A673 (cell line): ENCODE data around the gene TUBA4B. TPM values are rescaled to one million over a fixed set of nuclear protein-coding genes. Genes with fewer than 3 reads are reported as not detected.

Source experiments
- BruUV-seq: library from RNA; stranded (reverse); fragments of 400-500 nt; replicated peaks from 2 replicates; lab custom pipeline; 2021; lab: Mats Ljungman, UMichigan
- CTCF ChIA-PET: fragments of 300-600 bp; sonication (Branson Sonifier 250); formaldehyde crosslinking; loops from one replicate; lab custom pipeline; 2022; ENCODE audit warnings: antibody characterized with exemption; lab: Charles Lee
- POLR2A ChIA-PET: fragments of 300-600 bp; sonication (Branson Sonifier 250); formaldehyde crosslinking; loops from one replicate; lab custom pipeline; 2022; ENCODE audit warnings: antibody characterized with exemption; ENCODE audit not compliant: low non-redundant PET; lab: Charles Lee
- DNase-seq: peaks from one replicate; pipeline ENCODE4 v3.0.0-alpha.2; 2015; ENCODE audit warnings: low spot score
- H3K27ac ChIP-seq: fragments of 200-600 bp; sonication (generic); 2 replicates; pipeline ENCODE4 v1.5.1; 2016; ENCODE audit warnings: mixed run types, low read depth, mild to moderate bottlenecking, mixed read lengths, antibody characterized with exemption, low read length; ENCODE audit not compliant: poor library complexity, severe bottlenecking
- H3K27me3 ChIP-seq: fragments of 200-600 bp; sonication (generic); replicated peaks from 2 replicates; pipeline ENCODE4 v1.6.1; 2017; ENCODE audit warnings: mixed run types, low read depth, mild to moderate bottlenecking, mixed read lengths, antibody characterized with exemption, low read length; ENCODE audit not compliant: insufficient read depth, poor library complexity
- H3K36me3 ChIP-seq: fragments of 200-600 bp; sonication (generic); 2 replicates; pipeline ENCODE4 v1.6.1; 2016; ENCODE audit warnings: mixed run types, mild to moderate bottlenecking, mixed read lengths, antibody characterized with exemption, low read length; ENCODE audit not compliant: insufficient read depth, poor library complexity, severe bottlenecking
- H3K4me1 ChIP-seq: fragments of 200-600 bp; sonication (generic); 2 replicates; pipeline ENCODE4 v1.6.1; 2017; ENCODE audit warnings: mixed run types, mild to moderate bottlenecking, mixed read lengths, antibody characterized with exemption, low read length; ENCODE audit not compliant: insufficient read depth, poor library complexity, severe bottlenecking
- H3K4me3 ChIP-seq: fragments of 200-600 bp; sonication (generic); 2 replicates; pipeline ENCODE4 v1.5.1; 2016; ENCODE audit warnings: low read depth, mixed run types, mild to moderate bottlenecking, mixed read lengths, low read length; ENCODE audit not compliant: poor library complexity, severe bottlenecking
- H3K9me3 ChIP-seq: fragments of 200-600 bp; sonication (generic); 2 replicates; pipeline ENCODE4 v1.6.1; 2016; ENCODE audit warnings: mixed run types, low read depth, mild to moderate bottlenecking, mixed read lengths, antibody characterized with exemption, low read length; ENCODE audit not compliant: poor library complexity, severe bottlenecking
- EZH2 ChIP-seq: fragments of 200-600 bp; sonication (generic); IDR thresholded peaks from 2 replicates; pipeline ENCODE4 v1.6.1; 2017; ENCODE audit warnings: borderline replicate concordance, low read depth, mild to moderate bottlenecking, mixed read lengths, antibody characterized with exemption, low read length; ENCODE audit not compliant: poor library complexity, severe bottlenecking
- intact Hi-C: fragments of 100-400 bp; cut with micrococcal nuclease; formaldehyde crosslinking; loops from one replicate; pipeline ENCODE4 v1.10.0; 2022; ENCODE audit not compliant: unreplicated experiment
- total RNA-seq: library from RNA; stranded (reverse); gene quantifications from 2 replicates; pipeline ENCODE4 v1.2.3, GENCODE V29; 2021
- TF ChIP-seq, protein P1 (sequence below): fragments of 300-800, 200-600 bp; sonication (generic); conservative IDR thresholded peaks from 2 replicates; pipeline ENCODE4 v1.5.1; 2017; ENCODE audit warnings: low read depth, mild to moderate bottlenecking, antibody characterized with exemption, low read length, moderate library complexity, mixed read lengths

TUBA4B gene
- total RNA-seq, 1 experiment from 2014 or later = not detected

GRCh38 chr2:219273937-219274336 is 20.9 kb downstream of the TUBA4B start:
- TF ChIP-seq EZH2 = no peak
- TF ChIP-seq, protein P1, sequence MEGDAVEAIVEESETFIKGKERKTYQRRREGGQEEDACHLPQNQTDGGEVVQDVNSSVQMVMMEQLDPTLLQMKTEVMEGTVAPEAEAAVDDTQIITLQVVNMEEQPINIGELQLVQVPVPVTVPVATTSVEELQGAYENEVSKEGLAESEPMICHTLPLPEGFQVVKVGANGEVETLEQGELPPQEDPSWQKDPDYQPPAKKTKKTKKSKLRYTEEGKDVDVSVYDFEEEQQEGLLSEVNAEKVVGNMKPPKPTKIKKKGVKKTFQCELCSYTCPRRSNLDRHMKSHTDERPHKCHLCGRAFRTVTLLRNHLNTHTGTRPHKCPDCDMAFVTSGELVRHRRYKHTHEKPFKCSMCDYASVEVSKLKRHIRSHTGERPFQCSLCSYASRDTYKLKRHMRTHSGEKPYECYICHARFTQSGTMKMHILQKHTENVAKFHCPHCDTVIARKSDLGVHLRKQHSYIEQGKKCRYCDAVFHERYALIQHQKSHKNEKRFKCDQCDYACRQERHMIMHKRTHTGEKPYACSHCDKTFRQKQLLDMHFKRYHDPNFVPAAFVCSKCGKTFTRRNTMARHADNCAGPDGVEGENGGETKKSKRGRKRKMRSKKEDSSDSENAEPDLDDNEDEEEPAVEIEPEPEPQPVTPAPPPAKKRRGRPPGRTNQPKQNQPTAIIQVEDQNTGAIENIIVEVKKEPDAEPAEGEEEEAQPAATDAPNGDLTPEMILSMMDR = no peak
- no peak for DNase-seq
- POLR2A ChIA-PET = no interaction called here
- Histone ChIP-seq H3K27me3 (no peaks in the 10 kb centered on the region), H3K36me3 (no peaks in the 10 kb centered on the region), H3K9me3 (no peaks in the 10 kb centered on the region), H3K4me3 (no peak overlapping the region), H3K27ac (no peak overlapping the region), H3K4me1 (peaks cover 12% of the 10 kb centered on the region)
- intact Hi-C loops = no loop called here
- CTCF ChIA-PET = no interaction called here
- BruUV-seq = no TSS peak

GRCh38 chr2:219274361-219274921 is 21.4 kb downstream of the TUBA4B start:
- Histone ChIP-seq H3K4me3 (no peak overlapping the region), H3K4me1 (peaks cover 13% of the 10 kb centered on the region), H3K9me3 (no peaks in the 10 kb centered on the region), H3K27ac (no peak overlapping the region), H3K27me3 (no peaks in the 10 kb centered on the region), H3K36me3 (no peaks in the 10 kb centered on the region)
- CTCF ChIA-PET = no interaction called here
- intact Hi-C loops = no loop called here
- BruUV-seq = no TSS peak
- no peak for TF ChIP-seq EZH2
- TF ChIP-seq, protein P1 = no peak
- POLR2A ChIA-PET = no interaction called here
- peak; percentile 35 for DNase-seq

DNA sequence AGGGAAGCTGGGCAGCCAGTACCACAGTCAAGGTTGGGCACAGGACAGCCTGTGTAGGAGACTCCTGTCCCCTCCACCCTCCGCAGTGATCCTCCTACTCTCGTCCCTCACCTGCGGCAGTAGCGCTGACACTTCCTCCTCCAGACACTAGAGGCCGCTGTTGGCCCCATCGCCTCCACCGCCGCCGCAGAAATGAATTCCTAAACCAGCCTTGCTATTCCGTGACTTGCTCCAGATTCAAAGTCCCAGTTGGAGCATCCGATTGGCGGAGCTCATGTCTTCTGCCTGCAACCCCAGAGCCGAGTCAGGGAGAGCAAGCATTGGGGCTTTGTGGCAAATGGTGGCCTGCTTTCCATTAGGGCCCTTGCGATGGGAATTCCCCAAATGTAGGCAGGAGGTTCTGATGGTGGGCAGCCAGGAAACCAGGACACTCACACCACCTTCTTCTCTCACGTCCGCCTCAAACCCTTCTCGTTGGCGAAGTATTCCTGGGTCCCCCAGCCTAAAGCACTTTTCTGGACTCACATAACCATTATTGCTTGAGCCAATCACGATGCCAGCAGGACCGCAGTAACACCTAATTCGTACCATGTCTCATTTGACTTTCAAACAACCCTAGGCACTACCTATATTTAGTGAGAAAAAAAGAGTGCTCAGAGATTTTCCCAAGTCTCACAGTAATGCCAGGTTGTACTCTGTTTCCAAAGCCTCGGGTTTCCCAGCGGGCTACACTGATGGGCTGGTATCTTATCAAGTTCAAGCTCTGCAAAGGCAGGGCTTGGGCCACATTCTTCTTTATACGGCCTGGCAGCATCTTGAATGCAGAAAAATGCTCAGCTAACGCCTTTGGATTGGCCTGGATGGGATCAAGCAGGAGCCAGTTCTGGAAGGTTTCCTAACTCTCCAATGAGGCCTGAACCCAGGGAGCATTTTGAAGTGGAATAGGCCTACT is 24.9 kb downstream of the TUBA4B start:
- Histone ChIP-seq H3K27ac (peak overlapping the region; percentile 90), H3K4me3 (no peak overlapping the region), H3K36me3 (no peaks in the 10 kb centered on the region), H3K9me3 (no peaks in the 10 kb centered on the region), H3K4me1 (peaks cover 20% of the 10 kb centered on the region), H3K27me3 (no peaks in the 10 kb centered on the region)
- intact Hi-C loops = loop anchor here (5.0 kb wide), 1 partner anchor 116 kb away; the partner anchor contains the start of gene NHEJ1
- POLR2A ChIA-PET = interaction anchor here (0.6 kb wide), 1 partner anchor 107 kb away, joined by 3 read pairs; no protein-coding TSS in a partner anchor
- DNase-seq = peak; percentile 85
- no TSS peak for BruUV-seq
- no peak for TF ChIP-seq EZH2
- TF ChIP-seq, protein P1 = peak; percentile 98
- CTCF ChIA-PET = interaction anchor here (0.9 to 3.4 kb wide), 6 partner anchors 17 to 252 kb away, joined by 3 to 22 read pairs (median 6); partner anchors contain the start of genes DNPEP and TUBA4B
